Measurements from ENCODE around the gene RGS9. TPM values are rescaled to one million over a fixed set of nuclear protein-coding genes. Genes with fewer than 3 reads are reported as not detected.

RGS9 gene
- total RNA-seq, 1 experiment from 2014 or later = 8.6 TPM

DNA sequence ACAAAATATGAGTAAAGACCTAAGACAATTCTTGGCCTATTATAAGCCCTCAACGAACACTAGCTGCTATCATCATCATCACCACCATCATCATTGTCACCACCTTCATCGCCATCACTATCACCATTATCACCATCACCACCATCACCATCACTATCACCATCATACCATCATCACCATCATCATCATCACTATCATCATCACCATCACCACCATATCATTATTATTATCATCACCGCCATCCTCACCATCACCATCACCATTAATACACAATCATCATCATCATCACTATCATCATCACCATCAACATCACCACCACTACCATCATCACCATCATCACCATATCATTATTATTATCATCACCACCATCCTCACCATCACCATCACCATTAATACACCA lies 82.5 kb downstream of the RGS9 start:
- Histone ChIP-seq H3K4me2 (ENCODE audit: low read length) (no peak overlapping the region), H3K36me3 (ENCODE audit: control insufficient read depth in 1 of 2, insufficient read depth in 2 of 2, low read length in 2 of 2) (no peaks in the 10 kb centered on the region), H3K4me3 (replicated peaks in 1 of 2; ENCODE audit: low read depth in 1 of 2, low read length in 2 of 2) (no peak overlapping the region), H3K9me2 (ENCODE audit: insufficient read depth) (no peaks in the 10 kb centered on the region), H3K27ac (ENCODE audit: low read depth, low read length) (no peak overlapping the region), H3K4me1 (ENCODE audit: control insufficient read depth in 1 of 2, insufficient read depth in 2 of 2, low read length in 2 of 2) (peaks cover 14 to 16% of the 10 kb centered on the region in 2 experiments), H3K27me3 (ENCODE audit: insufficient read depth, low read length) (peaks cover 10% of the 10 kb centered on the region; the same call in 1 of the 2 replicates), H3K9me3 (ENCODE audit: control insufficient read depth in 1 of 2, insufficient read depth in 1 of 2, low read depth in 1 of 2, low read length in 2 of 2) (no peaks in the 10 kb centered on the region), H3K9ac (ENCODE audit: low read length) (no peak overlapping the region), H3K79me2 (ENCODE audit: insufficient read depth, low read length) (no peaks in the 10 kb centered on the region), H4K20me1 (ENCODE audit: insufficient read depth) (no peaks in the 10 kb centered on the region), H2AFZ (ENCODE audit: low read depth, low read length, poor library complexity, severe bottlenecking) (no peak overlapping the region)
- no TSS peak for BruUV-seq (replicated peaks)
- RAD21 ChIA-PET (ENCODE audit: low non-redundant PET in 1 of 2, low total read pairs in 2 of 2, uncharacterized antibody in 2 of 2, unreplicated experiment in 2 of 2) = no interaction called here
- intact Hi-C loops (cut with micrococcal nuclease) = no loop called here
- CTCF ChIA-PET = interaction anchor here (1.8 to 2.4 kb wide), 2 partner anchors 12 to 946 kb away, joined by 5 to 16 read pairs; no protein-coding TSS in a partner anchor
- ATAC-seq = no peak
- no peak for TF ChIP-seq JUND (IDR thresholded peaks at IDR 0.05)
- no peak for TF ChIP-seq YY1 (IDR thresholded peaks at IDR 0.05; ENCODE audit: extremely low read depth, insufficient replicate concordance, low read depth, low read length)
- no peak for TF ChIP-seq EZH2 (IDR thresholded peaks at IDR 0.05)
- TF ChIP-seq POLR2A (IDR thresholded peaks at IDR 0.05; ENCODE audit: borderline replicate concordance, extremely low read depth, insufficient read depth, insufficient read length) = no peak
- no peak for TF ChIP-seq CBX3 (IDR thresholded peaks at IDR 0.05; ENCODE audit: low read depth)
- TF ChIP-seq SP1 (IDR thresholded peaks at IDR 0.05; ENCODE audit: low read depth) = no peak
- no peak for TF ChIP-seq POLR2AphosphoS5 (IDR thresholded peaks at IDR 0.05; ENCODE audit: low read depth, low read length)
- no peak for TF ChIP-seq EGR1 (IDR thresholded peaks at IDR 0.05; ENCODE audit: low read depth)
- TF ChIP-seq, protein P1, sequence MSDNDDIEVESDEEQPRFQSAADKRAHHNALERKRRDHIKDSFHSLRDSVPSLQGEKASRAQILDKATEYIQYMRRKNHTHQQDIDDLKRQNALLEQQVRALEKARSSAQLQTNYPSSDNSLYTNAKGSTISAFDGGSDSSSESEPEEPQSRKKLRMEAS (IDR thresholded peaks at IDR 0.05) = no peak
- TF ChIP-seq RAD21 (IDR thresholded peaks at IDR 0.05; ENCODE audit: low read depth) = no peak
- no peak for TF ChIP-seq FOSL1 (IDR thresholded peaks at IDR 0.05; ENCODE audit: low read depth)
- no peak for TF ChIP-seq SRF (IDR thresholded peaks at IDR 0.05; ENCODE audit: low read depth)
- no peak for TF ChIP-seq ZBTB33 (IDR thresholded peaks at IDR 0.05; ENCODE audit: extremely low read depth, insufficient replicate concordance, low read length)
- TF ChIP-seq TCF7L2 (IDR thresholded peaks at IDR 0.05; ENCODE audit: borderline replicate concordance, extremely low read depth, insufficient read depth, insufficient read length) = no peak
- no peak for TF ChIP-seq ZNF274 (IDR thresholded peaks at IDR 0.05; ENCODE audit: low read depth, low read length)
- TF ChIP-seq SIN3A (IDR thresholded peaks at IDR 0.05; ENCODE audit: low read depth) = no peak
- TF ChIP-seq, protein P2, sequence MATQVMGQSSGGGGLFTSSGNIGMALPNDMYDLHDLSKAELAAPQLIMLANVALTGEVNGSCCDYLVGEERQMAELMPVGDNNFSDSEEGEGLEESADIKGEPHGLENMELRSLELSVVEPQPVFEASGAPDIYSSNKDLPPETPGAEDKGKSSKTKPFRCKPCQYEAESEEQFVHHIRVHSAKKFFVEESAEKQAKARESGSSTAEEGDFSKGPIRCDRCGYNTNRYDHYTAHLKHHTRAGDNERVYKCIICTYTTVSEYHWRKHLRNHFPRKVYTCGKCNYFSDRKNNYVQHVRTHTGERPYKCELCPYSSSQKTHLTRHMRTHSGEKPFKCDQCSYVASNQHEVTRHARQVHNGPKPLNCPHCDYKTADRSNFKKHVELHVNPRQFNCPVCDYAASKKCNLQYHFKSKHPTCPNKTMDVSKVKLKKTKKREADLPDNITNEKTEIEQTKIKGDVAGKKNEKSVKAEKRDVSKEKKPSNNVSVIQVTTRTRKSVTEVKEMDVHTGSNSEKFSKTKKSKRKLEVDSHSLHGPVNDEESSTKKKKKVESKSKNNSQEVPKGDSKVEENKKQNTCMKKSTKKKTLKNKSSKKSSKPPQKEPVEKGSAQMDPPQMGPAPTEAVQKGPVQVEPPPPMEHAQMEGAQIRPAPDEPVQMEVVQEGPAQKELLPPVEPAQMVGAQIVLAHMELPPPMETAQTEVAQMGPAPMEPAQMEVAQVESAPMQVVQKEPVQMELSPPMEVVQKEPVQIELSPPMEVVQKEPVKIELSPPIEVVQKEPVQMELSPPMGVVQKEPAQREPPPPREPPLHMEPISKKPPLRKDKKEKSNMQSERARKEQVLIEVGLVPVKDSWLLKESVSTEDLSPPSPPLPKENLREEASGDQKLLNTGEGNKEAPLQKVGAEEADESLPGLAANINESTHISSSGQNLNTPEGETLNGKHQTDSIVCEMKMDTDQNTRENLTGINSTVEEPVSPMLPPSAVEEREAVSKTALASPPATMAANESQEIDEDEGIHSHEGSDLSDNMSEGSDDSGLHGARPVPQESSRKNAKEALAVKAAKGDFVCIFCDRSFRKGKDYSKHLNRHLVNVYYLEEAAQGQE (IDR thresholded peaks at IDR 0.05; ENCODE audit: low read depth) = no peak
- TF ChIP-seq ELF1 (IDR thresholded peaks at IDR 0.05; ENCODE audit: borderline replicate concordance, low read depth) = no peak
- no peak for TF ChIP-seq CTCF (IDR thresholded peaks at IDR 0.05 in 2 of 3, conservative IDR thresholded peaks at IDR 0.05 in 1 of 3; ENCODE audit: borderline replicate concordance in 1 of 3, insufficient read depth in 1 of 3, low read depth in 2 of 3, low read length in 2 of 3)
- no peak for TF ChIP-seq CEBPB (IDR thresholded peaks at IDR 0.05; ENCODE audit: low read depth)
- POLR2A ChIA-PET = interaction anchor here (1.0 kb wide), 1 partner anchor 9 kb away, joined by 3 read pairs; no protein-coding TSS in a partner anchor
- DNase-seq (ENCODE audit: low read depth, low spot score) = no peak
